ENCODE measurements around the gene VPREB3. TPM values are rescaled to one million over a fixed set of nuclear protein-coding genes. Genes with fewer than 3 reads are reported as not detected.

Gene VPREB3
- total RNA-seq, 1 experiment from 2014 or later: 2.4 TPM

DNA sequence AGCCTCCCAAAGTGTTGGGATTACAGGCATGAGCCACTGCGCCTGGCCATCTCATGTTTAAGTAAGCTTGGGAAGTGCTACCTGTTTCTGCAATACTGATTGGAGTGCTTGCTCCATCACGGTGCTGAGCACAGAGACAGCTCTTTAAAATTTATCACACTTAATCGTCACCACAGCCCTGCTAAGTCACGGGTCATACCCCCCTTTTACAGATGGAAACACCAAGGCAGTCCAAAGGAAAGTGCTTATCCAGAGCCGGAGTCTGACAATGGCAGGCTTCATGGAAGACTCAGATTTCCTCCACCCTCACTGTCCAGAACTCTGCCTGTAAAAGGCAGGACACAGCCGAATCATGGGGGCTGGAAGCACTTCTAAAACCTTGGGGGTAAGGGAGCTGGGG is 5.8 kb upstream of the VPREB3 start:
- POLR2A ChIA-PET: no interaction called here
- no peak overlapping the region for H3K4me2 ChIP-seq (ENCODE audit: low read length)
- peaks cover 3 to 7% of the 10 kb centered on the region in 2 experiments; a peak in 2 of 4 replicates for H3K36me3 ChIP-seq (ENCODE audit: control insufficient read depth in 1 of 2, insufficient read depth in 2 of 2, low read length in 2 of 2)
- no peaks in the 10 kb centered on the region for H3K9me2 ChIP-seq (ENCODE audit: insufficient read depth)
- H3K27ac ChIP-seq (ENCODE audit: low read depth, low read length): no peak overlapping the region
- H3K9ac ChIP-seq (ENCODE audit: low read length): no peak overlapping the region
- no TSS peak for BruUV-seq (replicated peaks)
- peaks cover 3 to 22% of the 10 kb centered on the region in 2 experiments; a peak in 2 of 4 replicates for H3K4me1 ChIP-seq (ENCODE audit: control insufficient read depth in 1 of 2, insufficient read depth in 2 of 2, low read length in 2 of 2)
- CTCF ChIA-PET: no interaction called here
- DNase-seq (ENCODE audit: low read depth, low spot score): no peak
- no peak overlapping the region for H3K4me3 ChIP-seq (replicated peaks in 1 of 2; ENCODE audit: low read depth in 1 of 2, low read length in 2 of 2)
- H4K20me1 ChIP-seq (ENCODE audit: insufficient read depth): no peaks in the 10 kb centered on the region
- no peak for TF ChIP-seq EZH2phosphoT487 (IDR thresholded peaks at IDR 0.05; ENCODE audit: borderline replicate concordance)
- no peak for TF ChIP-seq SP1 (IDR thresholded peaks at IDR 0.05; ENCODE audit: low read depth)
- no peak for TF ChIP-seq CEBPB (IDR thresholded peaks at IDR 0.05; ENCODE audit: low read depth)
- TF ChIP-seq, protein P1, sequence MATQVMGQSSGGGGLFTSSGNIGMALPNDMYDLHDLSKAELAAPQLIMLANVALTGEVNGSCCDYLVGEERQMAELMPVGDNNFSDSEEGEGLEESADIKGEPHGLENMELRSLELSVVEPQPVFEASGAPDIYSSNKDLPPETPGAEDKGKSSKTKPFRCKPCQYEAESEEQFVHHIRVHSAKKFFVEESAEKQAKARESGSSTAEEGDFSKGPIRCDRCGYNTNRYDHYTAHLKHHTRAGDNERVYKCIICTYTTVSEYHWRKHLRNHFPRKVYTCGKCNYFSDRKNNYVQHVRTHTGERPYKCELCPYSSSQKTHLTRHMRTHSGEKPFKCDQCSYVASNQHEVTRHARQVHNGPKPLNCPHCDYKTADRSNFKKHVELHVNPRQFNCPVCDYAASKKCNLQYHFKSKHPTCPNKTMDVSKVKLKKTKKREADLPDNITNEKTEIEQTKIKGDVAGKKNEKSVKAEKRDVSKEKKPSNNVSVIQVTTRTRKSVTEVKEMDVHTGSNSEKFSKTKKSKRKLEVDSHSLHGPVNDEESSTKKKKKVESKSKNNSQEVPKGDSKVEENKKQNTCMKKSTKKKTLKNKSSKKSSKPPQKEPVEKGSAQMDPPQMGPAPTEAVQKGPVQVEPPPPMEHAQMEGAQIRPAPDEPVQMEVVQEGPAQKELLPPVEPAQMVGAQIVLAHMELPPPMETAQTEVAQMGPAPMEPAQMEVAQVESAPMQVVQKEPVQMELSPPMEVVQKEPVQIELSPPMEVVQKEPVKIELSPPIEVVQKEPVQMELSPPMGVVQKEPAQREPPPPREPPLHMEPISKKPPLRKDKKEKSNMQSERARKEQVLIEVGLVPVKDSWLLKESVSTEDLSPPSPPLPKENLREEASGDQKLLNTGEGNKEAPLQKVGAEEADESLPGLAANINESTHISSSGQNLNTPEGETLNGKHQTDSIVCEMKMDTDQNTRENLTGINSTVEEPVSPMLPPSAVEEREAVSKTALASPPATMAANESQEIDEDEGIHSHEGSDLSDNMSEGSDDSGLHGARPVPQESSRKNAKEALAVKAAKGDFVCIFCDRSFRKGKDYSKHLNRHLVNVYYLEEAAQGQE (IDR thresholded peaks at IDR 0.05; ENCODE audit: low read depth): no peak
- TF ChIP-seq, protein P2, sequence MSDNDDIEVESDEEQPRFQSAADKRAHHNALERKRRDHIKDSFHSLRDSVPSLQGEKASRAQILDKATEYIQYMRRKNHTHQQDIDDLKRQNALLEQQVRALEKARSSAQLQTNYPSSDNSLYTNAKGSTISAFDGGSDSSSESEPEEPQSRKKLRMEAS (IDR thresholded peaks at IDR 0.05): no peak
- TF ChIP-seq, protein P3, sequence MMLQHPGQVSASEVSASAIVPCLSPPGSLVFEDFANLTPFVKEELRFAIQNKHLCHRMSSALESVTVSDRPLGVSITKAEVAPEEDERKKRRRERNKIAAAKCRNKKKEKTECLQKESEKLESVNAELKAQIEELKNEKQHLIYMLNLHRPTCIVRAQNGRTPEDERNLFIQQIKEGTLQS (IDR thresholded peaks at IDR 0.05): no peak
- TF ChIP-seq ELF1 (IDR thresholded peaks at IDR 0.05; ENCODE audit: borderline replicate concordance, low read depth): no peak
- no peak for TF ChIP-seq FOSL1 (IDR thresholded peaks at IDR 0.05; ENCODE audit: low read depth)
- TF ChIP-seq RAD21 (IDR thresholded peaks at IDR 0.05; ENCODE audit: low read depth): no peak
- no peak for ATAC-seq
- H2AFZ ChIP-seq (ENCODE audit: low read depth, low read length, poor library complexity, severe bottlenecking): no peak overlapping the region
- H3K27me3 ChIP-seq (ENCODE audit: insufficient read depth, low read length): no peaks in the 10 kb centered on the region
- H3K9me3 ChIP-seq (ENCODE audit: control insufficient read depth in 1 of 2, insufficient read depth in 1 of 2, low read depth in 1 of 2, low read length in 2 of 2): no peaks in the 10 kb centered on the region
- H3K79me2 ChIP-seq (ENCODE audit: insufficient read depth, low read length): peaks cover 8% of the 10 kb centered on the region; the same call in 1 of the 2 replicates
- RAD21 ChIA-PET (ENCODE audit: low non-redundant PET in 1 of 2, low total read pairs in 2 of 2, uncharacterized antibody in 2 of 2, unreplicated experiment in 2 of 2): no interaction called here
- intact Hi-C loops (cut with micrococcal nuclease): loop anchor here (10.0 kb wide), 1 partner anchor 195 kb away; no protein-coding TSS in a partner anchor

Measured in HCT116 (cell line).